ENCODE data around the gene APCDD1L. TPM values are rescaled to one million over a fixed set of nuclear protein-coding genes. Genes with fewer than 3 reads are reported as not detected.
"Not testable (repeated sequence)": the region's sequence is repeated elsewhere in the genome, so short reads cannot be mapped to it uniquely, and the experiment has no call there.

Gene APCDD1L
- total RNA-seq, 2 experiments from 2014 or later, result not detected

DNA sequence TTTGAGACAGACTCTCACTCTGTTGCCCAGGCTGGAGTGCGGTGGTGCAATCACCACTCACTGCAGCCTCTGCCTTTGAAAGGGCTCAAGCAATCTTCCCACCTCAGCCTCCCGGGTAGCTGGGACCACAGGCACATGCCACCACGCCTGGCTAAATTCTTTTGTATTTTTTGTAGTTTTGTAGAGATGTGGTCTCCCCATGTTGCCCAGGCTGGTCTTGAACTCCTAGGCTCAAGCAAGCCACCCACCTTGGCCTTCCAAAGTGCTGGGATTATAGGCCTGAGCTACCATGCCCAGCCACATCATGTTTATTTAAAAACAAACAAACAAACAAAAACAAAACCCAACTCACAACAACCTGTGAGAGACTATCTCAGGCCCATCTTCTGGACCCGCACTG, 29.7 kb upstream of the APCDD1L start:
- H3K4me3 Mint-ChIP-seq, result no peak overlapping the region
- H3K9me3 Mint-ChIP-seq, result no peaks in the 10 kb centered on the region
- H3K27ac Mint-ChIP-seq, result no peak overlapping the region
- POLR2A ChIA-PET, result no interaction called here
- intact Hi-C loops (cut with micrococcal nuclease), result no loop called here
- TF ChIP-seq, protein P1, sequence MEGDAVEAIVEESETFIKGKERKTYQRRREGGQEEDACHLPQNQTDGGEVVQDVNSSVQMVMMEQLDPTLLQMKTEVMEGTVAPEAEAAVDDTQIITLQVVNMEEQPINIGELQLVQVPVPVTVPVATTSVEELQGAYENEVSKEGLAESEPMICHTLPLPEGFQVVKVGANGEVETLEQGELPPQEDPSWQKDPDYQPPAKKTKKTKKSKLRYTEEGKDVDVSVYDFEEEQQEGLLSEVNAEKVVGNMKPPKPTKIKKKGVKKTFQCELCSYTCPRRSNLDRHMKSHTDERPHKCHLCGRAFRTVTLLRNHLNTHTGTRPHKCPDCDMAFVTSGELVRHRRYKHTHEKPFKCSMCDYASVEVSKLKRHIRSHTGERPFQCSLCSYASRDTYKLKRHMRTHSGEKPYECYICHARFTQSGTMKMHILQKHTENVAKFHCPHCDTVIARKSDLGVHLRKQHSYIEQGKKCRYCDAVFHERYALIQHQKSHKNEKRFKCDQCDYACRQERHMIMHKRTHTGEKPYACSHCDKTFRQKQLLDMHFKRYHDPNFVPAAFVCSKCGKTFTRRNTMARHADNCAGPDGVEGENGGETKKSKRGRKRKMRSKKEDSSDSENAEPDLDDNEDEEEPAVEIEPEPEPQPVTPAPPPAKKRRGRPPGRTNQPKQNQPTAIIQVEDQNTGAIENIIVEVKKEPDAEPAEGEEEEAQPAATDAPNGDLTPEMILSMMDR (IDR thresholded peaks at IDR 0.05), result no peak
- peaks cover 4% of the 10 kb centered on the region for H3K27me3 Mint-ChIP-seq
- CTCF ChIA-PET, result interaction anchor here (1.6 kb wide), 1 partner anchor 64 kb away, joined by 3 read pairs; no protein-coding TSS in a partner anchor
- no peaks in the 10 kb centered on the region for H3K36me3 Mint-ChIP-seq (ENCODE audit: low read depth)
- no peak for DNase-seq
- H3K4me1 Mint-ChIP-seq (ENCODE audit: low read depth), result peaks cover 2% of the 10 kb centered on the region
- no peak for ATAC-seq

DNA sequence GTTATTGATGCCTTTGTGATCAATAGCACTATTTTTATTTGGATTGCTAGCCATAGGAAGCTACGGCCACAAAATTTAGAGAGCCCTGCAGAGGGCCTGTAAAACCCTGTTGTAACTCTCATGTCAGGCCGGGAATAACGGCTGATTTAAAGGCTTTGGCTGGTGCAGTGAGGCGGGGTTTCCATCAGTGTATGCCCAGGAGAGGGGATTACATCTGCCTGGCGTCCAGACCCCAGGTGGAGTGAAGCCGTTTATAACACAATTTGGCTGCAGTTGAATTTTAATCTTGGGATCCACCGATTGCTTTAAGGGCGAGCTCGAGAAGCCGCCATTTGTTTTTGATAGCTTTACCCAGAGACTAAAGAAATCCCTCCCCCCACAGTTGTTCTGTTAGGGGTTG, 29.1 kb upstream of the APCDD1L start:
- H3K4me3 Mint-ChIP-seq, result no peak overlapping the region
- TF ChIP-seq, protein P1 (IDR thresholded peaks at IDR 0.05), result no peak
- peaks cover 4% of the 10 kb centered on the region for H3K27me3 Mint-ChIP-seq
- POLR2A ChIA-PET, result no interaction called here
- DNase-seq (no peak), ATAC-seq (no peak)
- peaks cover 2% of the 10 kb centered on the region for H3K4me1 Mint-ChIP-seq (ENCODE audit: low read depth)
- CTCF ChIA-PET, result interaction anchor here (1.6 kb wide), 1 partner anchor 63 kb away, joined by 3 read pairs; no protein-coding TSS in a partner anchor
- H3K36me3 Mint-ChIP-seq (ENCODE audit: low read depth), result no peaks in the 10 kb centered on the region
- intact Hi-C loops (cut with micrococcal nuclease), result no loop called here
- H3K27ac Mint-ChIP-seq, result no peak overlapping the region
- H3K9me3 Mint-ChIP-seq, result no peaks in the 10 kb centered on the region

- H3K9me3 Mint-ChIP-seq, result no peaks in the 10 kb centered on the region
- POLR2A ChIA-PET, result interaction anchor here (0.6 kb wide), 1 partner anchor 324 kb away, joined by 3 read pairs; no protein-coding TSS in a partner anchor
- no peaks in the 10 kb centered on the region for H3K36me3 Mint-ChIP-seq (ENCODE audit: low read depth)
- peaks cover 2% of the 10 kb centered on the region for H3K4me1 Mint-ChIP-seq (ENCODE audit: low read depth)
- no peaks in the 10 kb centered on the region for H3K27me3 Mint-ChIP-seq
- intact Hi-C loops (cut with micrococcal nuclease), result no loop called here
- H3K27ac Mint-ChIP-seq, result no peak overlapping the region
- no peak overlapping the region for H3K4me3 Mint-ChIP-seq
- TF ChIP-seq, protein P1 (IDR thresholded peaks at IDR 0.05), result no peak
- DNase-seq (no peak), ATAC-seq (no peak)
- CTCF ChIA-PET, result interaction anchor here (1.6 kb wide), 1 partner anchor 62 kb away, joined by 3 read pairs; no protein-coding TSS in a partner anchor
Measured at GRCh38 chr20:58543274-58543673, 28.1 kb upstream of the APCDD1L start.

DNA sequence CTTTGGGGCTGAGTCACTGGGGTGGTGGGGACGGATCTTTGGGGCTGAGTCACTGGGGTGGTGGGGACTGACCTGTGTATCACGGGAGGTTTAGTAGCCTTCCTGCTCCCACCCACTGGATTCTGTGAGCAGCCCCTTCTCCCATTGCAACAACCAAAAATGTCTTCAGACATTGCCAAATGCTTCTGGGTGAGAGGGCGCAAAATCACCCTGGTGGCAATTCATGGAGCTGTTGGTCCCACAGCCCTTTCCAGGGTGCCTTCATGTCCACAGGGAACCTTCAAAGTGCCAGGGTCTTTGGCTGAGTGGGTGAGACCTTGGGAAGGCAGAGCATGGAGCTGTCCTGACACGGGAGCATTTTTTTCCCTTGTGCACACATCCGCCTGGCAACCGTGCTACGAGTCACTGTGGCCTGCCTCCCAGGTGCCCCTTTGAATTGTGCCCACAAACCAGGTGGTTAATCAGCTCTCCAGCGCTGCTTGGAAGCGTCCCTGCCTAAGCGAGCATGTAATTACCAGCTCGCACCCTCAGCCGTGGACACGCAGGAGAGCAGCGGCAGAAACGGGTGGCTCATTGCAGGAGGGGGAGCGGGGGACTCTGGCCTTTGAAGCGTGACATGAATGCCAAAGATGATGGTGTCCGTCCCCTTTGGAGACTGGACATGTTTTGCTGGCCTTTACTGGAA, 27.4 kb upstream of the APCDD1L start:
- H3K27me3 Mint-ChIP-seq, result no peaks in the 10 kb centered on the region
- CTCF ChIA-PET, result no interaction called here
- no peak overlapping the region for H3K4me3 Mint-ChIP-seq
- POLR2A ChIA-PET, result interaction anchor here (0.6 kb wide), 1 partner anchor 323 kb away, joined by 3 read pairs; no protein-coding TSS in a partner anchor
- DNase-seq (peak; percentile 13), ATAC-seq (no peak)
- TF ChIP-seq, protein P1 (IDR thresholded peaks at IDR 0.05), result no peak
- H3K9me3 Mint-ChIP-seq, result peaks cover 7% of the 10 kb centered on the region
- peaks cover 2% of the 10 kb centered on the region for H3K4me1 Mint-ChIP-seq (ENCODE audit: low read depth)
- intact Hi-C loops (cut with micrococcal nuclease), result no loop called here
- H3K27ac Mint-ChIP-seq, result no peak overlapping the region
- H3K36me3 Mint-ChIP-seq (ENCODE audit: low read depth), result no peaks in the 10 kb centered on the region

- H3K9me3 Mint-ChIP-seq; intact Hi-C loops (cut with micrococcal nuclease); POLR2A ChIA-PET; H3K27me3 Mint-ChIP-seq; H3K36me3 Mint-ChIP-seq (ENCODE audit: low read depth); H3K27ac Mint-ChIP-seq; H3K4me3 Mint-ChIP-seq; H3K4me1 Mint-ChIP-seq (ENCODE audit: low read depth); CTCF ChIA-PET: not testable (repeated sequence)
- peak; percentile 47 for DNase-seq
- peak; percentile 51 for ATAC-seq
Measured at GRCh38 chr20:58542034-58542410, 26.8 kb upstream of the APCDD1L start.

All from activated CD8-positive, alpha-beta T cell treated with anti-CD3 and anti-CD28 coated beads for 36 hours (primary cell).